BLaER1 (cell line): Measurements from ENCODE around the gene POLDIP3.
"Not testable (repeated sequence)": the region's sequence is repeated elsewhere in the genome, so short reads cannot be mapped to it uniquely, and the experiment has no call there.

Experiments used
- H3K27ac ChIP-seq: shearing (Covaris generic); formaldehyde crosslinking; 2 replicates; pipeline ENCODE4 v1.8.1; 2022
- H3K27me3 ChIP-seq: shearing (Covaris generic); formaldehyde crosslinking; 2 replicates; pipeline ENCODE4 v1.8.1; 2022
- H3K36me3 ChIP-seq: shearing (Covaris generic); formaldehyde crosslinking; 2 replicates; pipeline ENCODE4 v1.8.1; 2022
- H3K4me1 ChIP-seq: shearing (Covaris generic); formaldehyde crosslinking; 2 replicates; pipeline ENCODE4 v1.8.1; 2022
- H3K4me2 ChIP-seq: shearing (Covaris generic); formaldehyde crosslinking; 2 replicates; pipeline ENCODE4 v1.8.1; 2022
- H3K4me3 ChIP-seq: shearing (Covaris generic); formaldehyde crosslinking; 2 replicates; pipeline ENCODE4 v1.8.1; 2022
- H3K9ac ChIP-seq: shearing (Covaris generic); formaldehyde crosslinking; 2 replicates; pipeline ENCODE4 v1.8.1; 2022
- H3K9me3 ChIP-seq: shearing (Covaris generic); formaldehyde crosslinking; 2 replicates; pipeline ENCODE4 v1.8.1; 2022
- H4K20me1 ChIP-seq: shearing (Covaris generic); formaldehyde crosslinking; 2 replicates; pipeline ENCODE4 v1.8.1; 2022
- Cebpa-rat ChIP-seq: shearing (Covaris generic); IDR thresholded peaks from 2 replicates; pipeline ENCODE4 v1.8.1; 2022

Gene POLDIP3

DNA sequence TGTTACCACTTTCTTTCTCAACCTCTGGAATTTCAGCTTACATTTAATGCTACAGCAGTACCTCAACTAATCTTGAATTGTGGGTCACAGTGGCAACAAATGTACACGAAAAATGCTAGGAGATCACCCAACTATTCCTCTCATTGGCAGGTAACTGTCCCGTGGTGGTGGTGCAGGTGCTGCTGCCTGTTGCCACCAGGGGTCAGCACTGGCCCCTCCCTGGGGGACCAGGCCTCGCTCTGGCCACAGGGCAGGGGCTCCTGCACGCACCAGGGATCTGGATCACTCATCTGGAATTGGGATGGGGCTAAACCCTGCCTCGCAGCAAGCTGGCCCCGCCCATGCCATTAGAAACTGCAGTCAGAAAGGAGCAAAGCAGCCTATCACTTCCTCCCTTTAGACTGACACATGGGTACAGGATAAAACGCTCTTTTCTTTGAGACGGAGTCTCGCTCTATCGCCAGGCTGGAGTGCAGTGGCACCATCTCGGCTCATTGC, 6.9 kb upstream of the POLDIP3 start:
- no peak for TF ChIP-seq Cebpa-rat
- H3K9ac ChIP-seq, result no peak overlapping the region; the same call in 1 of the 2 replicates
- H4K20me1 ChIP-seq, result peaks cover 33% of the 10 kb centered on the region
- H3K27me3 ChIP-seq, result no peaks in the 10 kb centered on the region
- peak overlapping the region; percentile 76 for H3K4me2 ChIP-seq
- H3K4me3 ChIP-seq, result no peak overlapping the region
- no peaks in the 10 kb centered on the region for H3K9me3 ChIP-seq
- H3K36me3 ChIP-seq, result peaks cover 37% of the 10 kb centered on the region
- H3K27ac ChIP-seq, result peak overlapping the region; percentile 79; the same call in 1 of the 2 replicates
- peaks cover 73% of the 10 kb centered on the region for H3K4me1 ChIP-seq

DNA sequence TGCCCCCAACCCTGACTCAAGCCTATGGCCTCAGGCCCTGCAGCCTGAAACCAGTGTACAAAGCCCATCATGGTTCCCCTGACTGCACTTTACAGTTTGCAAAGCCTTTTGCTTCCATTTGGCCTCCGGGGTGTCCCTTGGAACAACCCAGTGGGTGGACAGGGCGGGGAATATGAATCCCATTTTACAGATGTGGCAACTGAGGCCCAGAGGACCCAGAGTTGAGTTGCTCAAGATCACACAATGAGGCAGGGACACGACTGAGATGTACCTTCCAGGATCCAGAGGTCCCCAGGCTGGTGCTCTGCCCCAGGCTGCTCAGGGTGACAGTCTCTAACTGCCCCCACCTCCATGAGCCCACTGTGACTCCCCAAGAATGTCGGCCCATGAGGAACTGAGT, 5.4 kb upstream of the POLDIP3 start:
- H3K27me3 ChIP-seq, result no peaks in the 10 kb centered on the region
- H3K4me2 ChIP-seq, result no peak overlapping the region
- H3K9ac ChIP-seq, result no peak overlapping the region
- peaks cover 33% of the 10 kb centered on the region for H4K20me1 ChIP-seq
- no peak for TF ChIP-seq Cebpa-rat
- H3K36me3 ChIP-seq, result peaks cover 22% of the 10 kb centered on the region
- H3K27ac ChIP-seq, result peak overlapping the region; percentile 28; the same call in 1 of the 2 replicates
- H3K4me1 ChIP-seq, result peaks cover 77% of the 10 kb centered on the region
- H3K4me3 ChIP-seq, result no peak overlapping the region
- H3K9me3 ChIP-seq, result no peaks in the 10 kb centered on the region

- no peak overlapping the region for H3K9ac ChIP-seq
- TF ChIP-seq Cebpa-rat, result no peak
- H3K4me3 ChIP-seq, result no peak overlapping the region
- H3K4me1 ChIP-seq, result peaks cover 71% of the 10 kb centered on the region
- 0 out of 2 replicates have a peak overlapping the region, but pooled peaks have one; percentile 10 for H3K27ac ChIP-seq
- no peak overlapping the region for H3K4me2 ChIP-seq
- peaks cover 17% of the 10 kb centered on the region for H3K36me3 ChIP-seq
- peaks cover 33% of the 10 kb centered on the region for H4K20me1 ChIP-seq
- H3K9me3 ChIP-seq, result no peaks in the 10 kb centered on the region
- no peaks in the 10 kb centered on the region for H3K27me3 ChIP-seq
Measured at GRCh38 chr22:42619261-42620063, 4.8 kb upstream of the POLDIP3 start.

GRCh38 chr22:42617155-42617983, 2.7 kb upstream of the POLDIP3 start:
- peaks cover 64% of the 10 kb centered on the region for H3K4me1 ChIP-seq
- peaks cover 34% of the 10 kb centered on the region for H4K20me1 ChIP-seq
- peak overlapping the region; percentile 23; the same call in 1 of the 2 replicates for H3K27ac ChIP-seq
- H3K36me3 ChIP-seq, result peaks cover 18% of the 10 kb centered on the region
- H3K27me3 ChIP-seq, result no peaks in the 10 kb centered on the region
- no peak overlapping the region for H3K9ac ChIP-seq
- TF ChIP-seq Cebpa-rat, result no peak
- no peaks in the 10 kb centered on the region for H3K9me3 ChIP-seq
- no peak overlapping the region for H3K4me3 ChIP-seq
- peak overlapping the region; percentile 90; the same call in 1 of the 2 replicates for H3K4me2 ChIP-seq

- peak overlapping the region; percentile 98 for H3K9ac ChIP-seq
Measured at GRCh38 chr22:42615860-42616175, 1.1 kb upstream of the POLDIP3 start.

DNA sequence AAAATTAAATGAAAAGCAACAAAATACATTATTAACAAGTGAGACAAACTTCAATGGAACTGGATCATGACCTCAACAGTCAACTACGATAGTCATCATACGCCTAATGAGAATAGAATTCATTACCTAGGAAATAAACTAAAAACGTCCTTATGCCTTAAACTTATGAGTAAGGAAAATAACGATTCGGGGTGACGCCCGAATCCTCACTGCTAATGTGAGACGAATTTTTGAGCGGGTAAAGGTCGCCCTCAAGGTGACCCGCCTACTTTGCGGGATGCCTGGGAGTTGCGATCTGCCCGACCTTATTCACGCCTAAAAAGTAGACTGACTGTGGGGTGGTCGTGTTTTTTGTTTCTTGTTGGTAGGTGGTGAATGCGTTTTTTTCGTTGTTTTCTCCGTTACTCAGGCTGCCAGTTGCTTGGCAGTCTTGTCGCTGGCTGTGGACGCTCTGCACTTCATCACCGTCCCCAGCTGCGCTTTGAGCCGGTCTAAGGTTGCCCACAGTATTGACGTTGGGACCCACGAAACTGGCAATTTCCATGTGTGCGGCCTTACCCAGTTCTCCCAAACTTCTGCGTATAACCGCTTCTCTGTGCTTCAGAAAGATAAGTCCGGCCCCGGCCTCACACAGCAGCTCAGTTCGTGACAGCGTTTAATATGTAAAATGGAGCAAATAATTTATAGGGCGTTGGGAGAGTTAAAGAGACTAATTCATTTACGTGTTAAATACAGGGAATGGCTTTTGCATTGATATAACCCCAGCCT, 593 bp upstream of the POLDIP3 start:
- Histone ChIP-seq H3K4me2 (peak overlapping the region; percentile 90), H3K27me3 (no peaks in the 10 kb centered on the region), H3K9me3 (no peaks in the 10 kb centered on the region), H3K4me1 (peaks cover 68% of the 10 kb centered on the region), H3K4me3 (peak overlapping the region; percentile 85), H3K36me3 (peaks cover 38% of the 10 kb centered on the region), H3K27ac (peak overlapping the region; percentile 99), H3K9ac (peak overlapping the region; percentile 98), H4K20me1 (peaks cover 40% of the 10 kb centered on the region)
- no peak for TF ChIP-seq Cebpa-rat

More at GRCh38 chr22:42615860-42616175, 1.1 kb upstream of the POLDIP3 start:
- not testable (repeated sequence) for H3K27me3 ChIP-seq, H3K9me3 ChIP-seq
- Histone ChIP-seq H3K4me1 (peaks cover 64% of the 10 kb centered on the region), H3K4me2 (peak overlapping the region; percentile 90), H4K20me1 (peaks cover 39% of the 10 kb centered on the region), H3K4me3 (peak overlapping the region; percentile 85), H3K36me3 (peaks cover 33% of the 10 kb centered on the region), H3K27ac (peak overlapping the region; percentile 99)

GRCh38 chr22:42613872-42614301, 796 bp downstream of the POLDIP3 start:
- H3K36me3 ChIP-seq, result peaks cover 38% of the 10 kb centered on the region
- peak overlapping the region; percentile 85 for H3K4me3 ChIP-seq
- H3K4me2 ChIP-seq, result peak overlapping the region; percentile 91
- peaks cover 54% of the 10 kb centered on the region for H4K20me1 ChIP-seq
- H3K27me3 ChIP-seq, result no peaks in the 10 kb centered on the region
- TF ChIP-seq Cebpa-rat, result no peak
- peaks cover 6% of the 10 kb centered on the region; the same call in 1 of the 2 replicates for H3K9me3 ChIP-seq
- peak overlapping the region; percentile 99 for H3K27ac ChIP-seq
- peaks cover 66% of the 10 kb centered on the region for H3K4me1 ChIP-seq
- peak overlapping the region; percentile 98 for H3K9ac ChIP-seq

DNA sequence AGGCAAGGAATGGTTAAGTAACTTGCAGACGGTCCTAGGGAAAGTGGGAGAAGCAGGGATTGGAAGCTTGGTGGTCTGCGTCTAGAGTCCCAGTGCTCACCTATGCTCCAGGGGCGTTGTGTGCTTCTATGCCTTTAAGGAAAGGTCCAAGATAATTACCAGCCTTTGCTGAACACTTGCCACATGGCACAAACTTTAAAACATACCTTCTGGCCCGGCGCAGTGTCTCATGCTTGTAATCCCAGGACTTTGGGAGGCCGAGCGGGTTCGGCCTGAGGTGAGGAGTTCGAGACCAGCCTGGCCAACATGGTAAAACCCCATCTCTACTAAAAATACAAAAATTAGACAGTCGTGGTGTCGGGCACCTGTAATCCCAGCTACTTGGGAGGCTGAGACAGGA, 2.3 kb downstream of the POLDIP3 start:
- peak overlapping the region; percentile 98; the same call in 1 of the 2 replicates for H3K9ac ChIP-seq
- peak overlapping the region; percentile 91 for H3K4me2 ChIP-seq
- H3K27me3 ChIP-seq, result no peaks in the 10 kb centered on the region
- no peak overlapping the region for H3K4me3 ChIP-seq
- no peak for TF ChIP-seq Cebpa-rat
- H3K27ac ChIP-seq, result peak overlapping the region; percentile 38; the same call in 1 of the 2 replicates
- peaks cover 69% of the 10 kb centered on the region for H4K20me1 ChIP-seq
- H3K4me1 ChIP-seq, result peaks cover 55% of the 10 kb centered on the region
- peaks cover 19% of the 10 kb centered on the region; the same call in 1 of the 2 replicates for H3K9me3 ChIP-seq
- H3K36me3 ChIP-seq, result peaks cover 51% of the 10 kb centered on the region

- no peak for TF ChIP-seq Cebpa-rat
- no peaks in the 10 kb centered on the region for H3K27me3 ChIP-seq
- H3K36me3 ChIP-seq, result peaks cover 64% of the 10 kb centered on the region
- no peak overlapping the region for H3K4me3 ChIP-seq
- peaks cover 82% of the 10 kb centered on the region for H4K20me1 ChIP-seq
- H3K27ac ChIP-seq, result no peak overlapping the region
- H3K4me1 ChIP-seq, result peaks cover 43% of the 10 kb centered on the region
- H3K9ac ChIP-seq, result peak overlapping the region; percentile 35; the same call in 1 of the 2 replicates
- peaks cover 19% of the 10 kb centered on the region; the same call in 1 of the 2 replicates for H3K9me3 ChIP-seq
- 0 out of 2 replicates have a peak overlapping the region, but pooled peaks have one; percentile 9 for H3K4me2 ChIP-seq
Measured at GRCh38 chr22:42611051-42611450, 3.6 kb downstream of the POLDIP3 start.
